Smooth muscle cell (in vitro differentiated cells): Measurements from ENCODE around the gene IMPA2. TPM values are rescaled to one million over a fixed set of nuclear protein-coding genes. Genes with fewer than 3 reads are reported as not detected.

ENCODE experiments used
- DNase-seq: peaks from one replicate; lab custom pipeline; 2025; ENCODE audit not compliant: unreplicated experiment; lab: John Stamatoyannopoulos, UW
- H2AFZ ChIP-seq: fragments of 200-600 bp; sonication (generic); 2 replicates; pipeline ENCODE4 v1.6.0; 2016; ENCODE audit warnings: antibody characterized with exemption, low read depth, mild to moderate bottlenecking
- H3F3A ChIP-seq: fragments of 200-600 bp; sonication (generic); 2 replicates; pipeline ENCODE4 v1.6.0; 2017; ENCODE audit warnings: antibody characterized with exemption, low read depth
- H3K27ac ChIP-seq: fragments of 200-600 bp; sonication (generic); 2 replicates; pipeline ENCODE4 v1.5.1; 2016; ENCODE audit warnings: low read depth, mild to moderate bottlenecking
- H3K27me3 ChIP-seq: fragments of 200-600 bp; sonication (generic); 2 replicates; pipeline ENCODE4 v1.6.1; 2016; ENCODE audit warnings: low read depth, mild to moderate bottlenecking
- H3K36me3 ChIP-seq: fragments of 200-600 bp; sonication (generic); 2 replicates; pipeline ENCODE4 v1.5.1; 2016; ENCODE audit warnings: low read depth
- H3K4me1 ChIP-seq: fragments of 200-600 bp; sonication (generic); 2 replicates; pipeline ENCODE4 v1.5.1; 2016; ENCODE audit warnings: low read depth
- H3K4me2 ChIP-seq: fragments of 200-600 bp; sonication (generic); 2 replicates; pipeline ENCODE4 v1.6.0; 2016; ENCODE audit warnings: mild to moderate bottlenecking
- H3K4me3 ChIP-seq: fragments of 200-600 bp; sonication (generic); 2 replicates; pipeline ENCODE4 v1.5.1; 2016; ENCODE audit warnings: mild to moderate bottlenecking
- H3K79me2 ChIP-seq: fragments of 200-600 bp; sonication (generic); 2 replicates; pipeline ENCODE4 v1.6.0; 2016; ENCODE audit warnings: low read depth, mild to moderate bottlenecking
- H3K9ac ChIP-seq: fragments of 200-600 bp; sonication (generic); 2 replicates; pipeline ENCODE4 v1.6.0; 2016; ENCODE audit warnings: low read depth
- H3K9me3 ChIP-seq: fragments of 200-600 bp; sonication (generic); replicated peaks from 2 replicates; pipeline ENCODE4 v1.5.1; 2016; ENCODE audit warnings: low read depth
- H4K20me1 ChIP-seq: fragments of 200-600 bp; sonication (generic); 2 replicates; pipeline ENCODE4 v1.6.0; 2016; ENCODE audit warnings: low read depth
- CTCF ChIP-seq: fragments of 200-600 bp; sonication (generic); IDR thresholded peaks from 2 replicates; pipeline ENCODE4 v1.5.1; 2017; ENCODE audit warnings: borderline replicate concordance, mild to moderate bottlenecking, antibody characterized with exemption; ENCODE audit not compliant: insufficient read depth, poor library complexity, severe bottlenecking
- WGBS: methylation state at CpG from one replicate; pipeline ENCODE4 v1.1.7; 2016; ENCODE audit warnings: low lambda C conversion rate; 5-methylcytosine and 5-hydroxymethylcytosine counted together
- polyA plus RNA-seq: library from polyadenylated mRNA; unstranded; fragments of >200 nt; fragmentation: Nextera tagmentation; extraction: Ambion mirVana; gene quantifications from 2 replicates; pipeline ENCODE4 v1.2.1, GENCODE V29; 2016
- total RNA-seq: library from RNA; depleted of rRNA; stranded (reverse); fragments of >200 nt; gene quantifications from 2 replicates; pipeline ENCODE4 v1.2.3, GENCODE V29; 2014

IMPA2 gene
- total and polyA plus RNA-seq, 2 experiments from 2014 or later = 9.9 to 17.8 TPM

- H3K79me2 ChIP-seq = no peaks in the 10 kb centered on the region
- H3K9me3 ChIP-seq = no peaks in the 10 kb centered on the region
- peak; percentile 14 for DNase-seq
- no peaks in the 10 kb centered on the region for H3K27me3 ChIP-seq
- peaks cover 6% of the 10 kb centered on the region for H3F3A ChIP-seq
- TF ChIP-seq CTCF = peak; percentile 82
- H3K4me2 ChIP-seq = peak overlapping the region; percentile 42
- peak overlapping the region; percentile 17 for H3K4me3 ChIP-seq
- 14% methylated on average over 9 of the region's 9 CpGs for WGBS
- peaks cover 8% of the 10 kb centered on the region for H3K4me1 ChIP-seq
- no peaks in the 10 kb centered on the region for H4K20me1 ChIP-seq
- H3K27ac ChIP-seq = no peak overlapping the region
- H3K36me3 ChIP-seq = no peaks in the 10 kb centered on the region
- H3K9ac ChIP-seq = no peak overlapping the region
- peak overlapping the region; percentile 29 for H2AFZ ChIP-seq
Measured at GRCh38 chr18:11995445-11996189, 14.3 kb downstream of the IMPA2 start.

GRCh38 chr18:11996190-11996754 lies 15.0 kb downstream of the IMPA2 start:
- 89% methylated on average over 9 of the region's 9 CpGs for WGBS
- Histone ChIP-seq H3K9me3 (no peaks in the 10 kb centered on the region), H3K79me2 (no peaks in the 10 kb centered on the region), H3K27ac (no peak overlapping the region), H3K9ac (no peak overlapping the region), H4K20me1 (no peaks in the 10 kb centered on the region), H3F3A (peaks cover 6% of the 10 kb centered on the region), H3K36me3 (no peaks in the 10 kb centered on the region), H3K27me3 (no peaks in the 10 kb centered on the region), H3K4me1 (peaks cover 8% of the 10 kb centered on the region), H2AFZ (no peak overlapping the region), H3K4me2 (no peak overlapping the region), H3K4me3 (no peak overlapping the region)
- no peak for DNase-seq
- TF ChIP-seq CTCF = no peak

- no peak overlapping the region for H3K27ac ChIP-seq
- TF ChIP-seq CTCF = no peak
- H3K9me3 ChIP-seq = no peaks in the 10 kb centered on the region
Measured at GRCh38 chr18:11996907-11997306, 15.6 kb downstream of the IMPA2 start.

More at GRCh38 chr18:11996907-11997306, 15.6 kb downstream of the IMPA2 start:
- Histone ChIP-seq H3K4me2 (no peak overlapping the region), H3K4me3 (no peak overlapping the region), H3K4me1 (peaks cover 8% of the 10 kb centered on the region), H3F3A (peaks cover 6% of the 10 kb centered on the region), H3K27me3 (no peaks in the 10 kb centered on the region), H2AFZ (no peak overlapping the region), H3K79me2 (no peaks in the 10 kb centered on the region), H3K36me3 (no peaks in the 10 kb centered on the region), H4K20me1 (no peaks in the 10 kb centered on the region), H3K9ac (no peak overlapping the region)
- WGBS = 96% methylated on average over 4 of the region's 4 CpGs
- no peak for DNase-seq
